DND-41 (cell line): ENCODE measurements around the gene ZNF248.

Experiments used
- ATAC-seq: fragments of 200-7000 bp; cut with Tn5 transposase; 3 replicates; pipeline ENCODE4 v1.9.1; 2021; ENCODE audit warnings: low read depth; ENCODE audit not compliant: insufficient read depth
- DNase-seq: peaks from one replicate; pipeline ENCODE4 v3.0.0-alpha.2; 2020
- H2AFZ ChIP-seq: 2 replicates; pipeline ENCODE4 v1.6.0; 2012; ENCODE audit warnings: low read depth, low read length
- H3K27ac ChIP-seq: 2 replicates; pipeline ENCODE4 v1.5.1; 2012; ENCODE audit warnings: low read length, inconsistent platforms
- H3K27me3 ChIP-seq: fragments of 200-600 bp; sonication (generic); 2 replicates; pipeline ENCODE4 v1.6.0; 2012; ENCODE audit warnings: low read length, mild to moderate bottlenecking, inconsistent platforms; ENCODE audit not compliant: insufficient read depth, poor library complexity
- H3K36me3 ChIP-seq: 2 replicates; pipeline ENCODE4 v1.5.1; 2012; ENCODE audit warnings: low read length, inconsistent platforms; ENCODE audit not compliant: insufficient read depth
- H3K4me1 ChIP-seq: 2 replicates; pipeline ENCODE4 v1.5.1; 2012; ENCODE audit warnings: mild to moderate bottlenecking, low read length; ENCODE audit not compliant: insufficient read depth
- H3K4me2 ChIP-seq: 2 replicates; pipeline ENCODE4 v1.6.0; 2012; ENCODE audit warnings: mild to moderate bottlenecking, moderate library complexity, low read length, inconsistent platforms; ENCODE audit not compliant: insufficient read depth
- H3K4me3 ChIP-seq, 2 experiments: fragments of 200-600 bp in 1 of 2; shearing (Covaris generic) in 1 of 2; 2 replicates each; pipeline ENCODE4 v1.5.1; 2012 to 2016; ENCODE audit warnings: inconsistent platforms in 2 of 2, low read length in 2 of 2, mild to moderate bottlenecking in 2 of 2, low read depth in 1 of 2, moderate library complexity in 1 of 2
- H3K79me2 ChIP-seq: 2 replicates; pipeline ENCODE4 v1.6.0; 2012; ENCODE audit warnings: low read length, inconsistent platforms; ENCODE audit not compliant: insufficient read depth
- H3K9ac ChIP-seq: 2 replicates; pipeline ENCODE4 v1.6.0; 2012; ENCODE audit warnings: low read depth, mild to moderate bottlenecking, inconsistent platforms, low read length, moderate library complexity
- H3K9me3 ChIP-seq: 2 replicates; pipeline ENCODE4 v1.5.1; 2012; ENCODE audit warnings: low read length, moderate library complexity, mild to moderate bottlenecking, inconsistent platforms; ENCODE audit not compliant: insufficient read depth, severe bottlenecking
- H4K20me1 ChIP-seq: 2 replicates; pipeline ENCODE4 v1.6.0; 2012; ENCODE audit warnings: low read length; ENCODE audit not compliant: insufficient read depth
- EZH2 ChIP-seq: IDR thresholded peaks from 3 replicates; pipeline ENCODE4 v1.6.1; 2012; ENCODE audit warnings: borderline replicate concordance, low read depth, mild to moderate bottlenecking, moderate library complexity, low read length, inconsistent platforms; ENCODE audit not compliant: severe bottlenecking
- TF ChIP-seq, protein P1 (sequence below): IDR thresholded peaks from 2 replicates; pipeline ENCODE4 v1.5.1; 2012; ENCODE audit warnings: borderline replicate concordance, low read length, moderate library complexity, mild to moderate bottlenecking; ENCODE audit not compliant: poor library complexity, severe bottlenecking; ENCODE audit errors: extremely low read depth

ZNF248 gene

DNA sequence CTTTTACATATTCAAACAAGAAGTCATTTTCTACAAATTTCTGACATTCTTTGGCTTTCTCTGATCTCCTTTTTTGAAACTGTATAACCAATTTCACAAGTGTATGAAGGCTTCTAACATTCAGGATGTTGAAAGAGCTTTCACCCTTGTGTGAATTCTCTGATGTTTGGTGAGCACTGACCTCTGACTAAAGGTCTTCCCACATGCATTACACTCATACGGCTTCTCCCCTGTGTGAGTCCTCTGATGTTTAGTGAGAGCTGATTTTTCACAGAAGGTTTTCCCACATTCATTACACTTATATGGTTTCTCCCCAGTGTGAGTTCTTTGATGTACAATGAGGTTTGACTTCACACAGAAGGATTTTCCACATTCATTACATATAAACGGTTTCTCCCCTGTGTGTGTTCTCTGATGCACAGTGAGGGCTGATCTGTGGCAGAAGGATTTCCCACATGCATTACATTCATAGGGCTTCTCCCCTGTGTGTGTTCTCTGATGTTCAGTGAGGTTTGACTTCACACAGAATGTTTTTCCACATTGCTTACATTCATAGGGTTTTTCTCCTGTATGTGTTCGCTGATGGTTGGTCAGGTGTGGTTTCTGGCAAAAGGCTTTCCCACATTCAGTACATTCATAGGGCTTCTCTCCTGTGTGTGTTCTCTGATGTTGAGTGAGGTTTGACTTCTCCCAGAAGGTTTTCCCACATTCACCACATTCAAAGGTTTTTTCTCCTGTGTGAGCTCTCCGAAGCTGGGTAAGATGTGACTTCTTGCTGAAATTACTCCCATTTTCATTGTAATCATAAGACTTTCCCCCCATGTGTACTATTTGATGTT lies 25.7 kb downstream of the ZNF248 start:
- no peak overlapping the region for H3K9ac ChIP-seq
- no peak for ATAC-seq
- no peak for DNase-seq
- no peak overlapping the region for H2AFZ ChIP-seq
- no peaks in the 10 kb centered on the region for H3K4me1 ChIP-seq
- peaks cover 32% of the 10 kb centered on the region for H3K9me3 ChIP-seq
- H3K4me3 ChIP-seq = no peak overlapping the region
- no peaks in the 10 kb centered on the region for H3K79me2 ChIP-seq
- no peaks in the 10 kb centered on the region for H4K20me1 ChIP-seq
- TF ChIP-seq, protein P1, sequence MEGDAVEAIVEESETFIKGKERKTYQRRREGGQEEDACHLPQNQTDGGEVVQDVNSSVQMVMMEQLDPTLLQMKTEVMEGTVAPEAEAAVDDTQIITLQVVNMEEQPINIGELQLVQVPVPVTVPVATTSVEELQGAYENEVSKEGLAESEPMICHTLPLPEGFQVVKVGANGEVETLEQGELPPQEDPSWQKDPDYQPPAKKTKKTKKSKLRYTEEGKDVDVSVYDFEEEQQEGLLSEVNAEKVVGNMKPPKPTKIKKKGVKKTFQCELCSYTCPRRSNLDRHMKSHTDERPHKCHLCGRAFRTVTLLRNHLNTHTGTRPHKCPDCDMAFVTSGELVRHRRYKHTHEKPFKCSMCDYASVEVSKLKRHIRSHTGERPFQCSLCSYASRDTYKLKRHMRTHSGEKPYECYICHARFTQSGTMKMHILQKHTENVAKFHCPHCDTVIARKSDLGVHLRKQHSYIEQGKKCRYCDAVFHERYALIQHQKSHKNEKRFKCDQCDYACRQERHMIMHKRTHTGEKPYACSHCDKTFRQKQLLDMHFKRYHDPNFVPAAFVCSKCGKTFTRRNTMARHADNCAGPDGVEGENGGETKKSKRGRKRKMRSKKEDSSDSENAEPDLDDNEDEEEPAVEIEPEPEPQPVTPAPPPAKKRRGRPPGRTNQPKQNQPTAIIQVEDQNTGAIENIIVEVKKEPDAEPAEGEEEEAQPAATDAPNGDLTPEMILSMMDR = no peak
- no peak for TF ChIP-seq EZH2
- peaks cover 80% of the 10 kb centered on the region for H3K36me3 ChIP-seq
- H3K27me3 ChIP-seq = no peaks in the 10 kb centered on the region
- H3K27ac ChIP-seq = no peak overlapping the region
- no peak overlapping the region for H3K4me2 ChIP-seq

DNA sequence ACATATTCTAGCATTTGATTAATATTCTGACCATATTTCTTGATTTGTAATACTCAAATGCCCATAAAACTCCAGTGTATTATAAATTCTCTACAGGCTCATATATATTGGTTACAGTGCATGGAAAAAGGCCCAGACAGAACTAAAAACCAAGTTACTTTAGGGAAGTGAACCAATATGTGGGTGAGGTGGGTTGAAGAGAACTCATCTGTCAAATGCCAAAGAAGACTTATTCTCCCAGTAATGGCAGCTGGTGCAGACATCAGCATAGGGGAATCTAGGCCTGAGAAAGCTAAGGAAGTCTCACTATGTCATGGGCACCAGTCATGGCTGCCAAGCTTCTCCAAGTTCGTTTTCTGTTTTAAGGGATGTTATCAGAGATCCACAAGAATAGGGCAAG lies 30.6 kb downstream of the ZNF248 start:
- Histone ChIP-seq H3K27me3 (no peaks in the 10 kb centered on the region), H3K9me3 (peaks cover 17% of the 10 kb centered on the region), H4K20me1 (no peaks in the 10 kb centered on the region), H2AFZ (no peak overlapping the region), H3K79me2 (no peaks in the 10 kb centered on the region), H3K4me3 (no peak overlapping the region), H3K4me1 (no peaks in the 10 kb centered on the region), H3K36me3 (peaks cover 35% of the 10 kb centered on the region), H3K9ac (no peak overlapping the region), H3K27ac (no peak overlapping the region), H3K4me2 (no peak overlapping the region)
- TF ChIP-seq EZH2 = no peak
- TF ChIP-seq, protein P1 = no peak
- DNase-seq (no peak), ATAC-seq (no peak)

GRCh38 chr10:37821237-37821636 lies 36.2 kb downstream of the ZNF248 start:
- H3K27ac ChIP-seq = no peak overlapping the region
- H3K9ac ChIP-seq = no peak overlapping the region
- no peaks in the 10 kb centered on the region for H4K20me1 ChIP-seq
- ATAC-seq = no peak
- no peaks in the 10 kb centered on the region for H3K36me3 ChIP-seq
- H2AFZ ChIP-seq = no peak overlapping the region
- H3K27me3 ChIP-seq = no peaks in the 10 kb centered on the region
- no peak for DNase-seq
- no peak for TF ChIP-seq EZH2
- TF ChIP-seq, protein P1 = no peak
- H3K79me2 ChIP-seq = no peaks in the 10 kb centered on the region
- H3K4me2 ChIP-seq = no peak overlapping the region
- H3K4me3 ChIP-seq = no peak overlapping the region
- peaks cover 2% of the 10 kb centered on the region for H3K9me3 ChIP-seq
- H3K4me1 ChIP-seq = no peaks in the 10 kb centered on the region
